Measurements from ENCODE around the gene MUC20.
"Not testable (repeated sequence)": the region's sequence is repeated elsewhere in the genome, so short reads cannot be mapped to it uniquely, and the experiment has no call there.

The MUC20 gene

GRCh38 chr3:195770841-195771645 lies 50.3 kb downstream of the MUC20 start:
- DNase-seq (ENCODE audit: low spot score) = not testable (repeated sequence)

- no peak for DNase-seq (ENCODE audit: low spot score)
Measured at GRCh38 chr3:195771646-195772300, 51.0 kb downstream of the MUC20 start.

- no peak for DNase-seq (ENCODE audit: low spot score)
Measured at GRCh38 chr3:195773956-195774537, 53.3 kb downstream of the MUC20 start.

GRCh38 chr3:195774917-195775316 lies 54.1 kb downstream of the MUC20 start:
- peak; percentile 86 for DNase-seq (ENCODE audit: low spot score)

- DNase-seq (ENCODE audit: low spot score) = no peak
Measured at GRCh38 chr3:195777975-195778374, 57.2 kb downstream of the MUC20 start.

GRCh38 chr3:195781236-195781635 lies 60.5 kb downstream of the MUC20 start:
- DNase-seq (ENCODE audit: low spot score) = not testable (repeated sequence)

Measured in iPS-NIHi11 (cell line).